ENCODE data around the gene FURIN. TPM values are rescaled to one million over a fixed set of nuclear protein-coding genes. Genes with fewer than 3 reads are reported as not detected.

Gene FURIN

GRCh38 chr15:90931828-90932659 is 63.7 kb downstream of the FURIN start, which contains the start of gene HDDC3:
TSS of gene HDDC3 (minus strand) at chr15:90932549. CDS start at chr15:90932540, 9 bp downstream.
- peak within 1 kb of the TSS; percentile 33 for H2AK5ac ChIP-seq (ENCODE audit: low read depth, low read length)
- no peak within 1 kb of the TSS for H3K14ac ChIP-seq (ENCODE audit: low read length)
- H3K27me3 ChIP-seq (ENCODE audit: control insufficient read depth in 3 of 3, insufficient read depth in 3 of 3, low read depth in 1 of 3, low read length in 3 of 3): peaks cover 0 to 5% (median 4%) of the 10 kb centered on the region in 3 experiments
- WGBS, 2 donors (ENCODE audit: extremely low coverage in 2 of 2, insufficient read length in 2 of 2, insufficient replicate concordance in 1 of 2): no CpG with 5 or more reads among the region's 52 CpGs
- peak within 1 kb of the TSS; percentile 93 for H3K9ac ChIP-seq (ENCODE audit: low read depth, low read length, poor library complexity)
- no peaks in the 10 kb centered on the region for H3K79me1 ChIP-seq (ENCODE audit: low read depth, low read length)
- H3K4me2 ChIP-seq (ENCODE audit: insufficient read depth, low read length, poor library complexity, severe bottlenecking): peak within 1 kb of the TSS; percentile 99
- H2AFZ ChIP-seq (ENCODE audit: low read length): peak within 1 kb of the TSS; percentile 86
- H3K9me3 ChIP-seq (replicated peaks in 1 of 2; ENCODE audit: control insufficient read depth in 2 of 2, insufficient read depth in 1 of 2, low read depth in 1 of 2, low read length in 2 of 2): no peaks in the 10 kb centered on the region
- no peak within 1 kb of the TSS for H3K4ac ChIP-seq (ENCODE audit: low read length)
- DNase-seq (ENCODE audit: low spot score): peak; percentile 86
- H2BK12ac ChIP-seq (ENCODE audit: low read length): no peak within 1 kb of the TSS
- peaks cover 0 to 9% of the 10 kb centered on the region in 2 donors for H3K36me3 ChIP-seq (replicated peaks in 1 of 2; ENCODE audit: control insufficient read depth in 2 of 2, insufficient read depth in 2 of 2, low read length in 2 of 2)
- H3K4me1 ChIP-seq (ENCODE audit: control insufficient read depth in 2 of 2, insufficient read depth in 1 of 2, low read depth in 1 of 2, low read length in 2 of 2): peaks cover 14 to 15% of the 10 kb centered on the region in 2 donors
- peak within 1 kb of the TSS; percentile 14 for H2BK15ac ChIP-seq (ENCODE audit: low read length)
- H3K18ac ChIP-seq (ENCODE audit: low read length): peak within 1 kb of the TSS; percentile 92
- H3K23ac ChIP-seq (ENCODE audit: low read depth, low read length, poor library complexity): peak within 1 kb of the TSS; percentile 60
- peak within 1 kb of the TSS; percentile 68 for H2BK120ac ChIP-seq (ENCODE audit: low read depth, low read length)
- H3K27ac ChIP-seq (replicated peaks; ENCODE audit: low read length): no peak within 1 kb of the TSS
- H3K4me3 ChIP-seq (ENCODE audit: low read length in 2 of 2): peak within 1 kb of the TSS; percentile 61 to 88
- H4K91ac ChIP-seq (ENCODE audit: low read depth, low read length, poor library complexity): no peak within 1 kb of the TSS
- no peak within 1 kb of the TSS for H4K8ac ChIP-seq (ENCODE audit: low read depth, low read length)
- H2BK5ac ChIP-seq (ENCODE audit: low read length): no peak within 1 kb of the TSS

- Histone ChIP-seq H3K14ac (ENCODE audit: low read length) (no peak overlapping the region), H3K4me2 (ENCODE audit: insufficient read depth, low read length, poor library complexity, severe bottlenecking) (no peak overlapping the region), H3K9me3 (replicated peaks in 1 of 2; ENCODE audit: control insufficient read depth in 2 of 2, insufficient read depth in 1 of 2, low read depth in 1 of 2, low read length in 2 of 2) (no peaks in the 10 kb centered on the region), H3K4me1 (ENCODE audit: control insufficient read depth in 2 of 2, insufficient read depth in 1 of 2, low read depth in 1 of 2, low read length in 2 of 2) (peaks cover 14 to 15% of the 10 kb centered on the region in 2 donors), H3K9ac (ENCODE audit: low read depth, low read length, poor library complexity) (no peak overlapping the region), H2BK15ac (ENCODE audit: low read length) (no peak overlapping the region), H4K91ac (ENCODE audit: low read depth, low read length, poor library complexity) (no peak overlapping the region), H3K4ac (ENCODE audit: low read length) (no peak overlapping the region), H3K4me3 (ENCODE audit: low read length in 2 of 2) (peak overlapping the region in 1 of 2 donors; percentile 61), H3K23ac (ENCODE audit: low read depth, low read length, poor library complexity) (no peak overlapping the region), H2AFZ (ENCODE audit: low read length) (peak overlapping the region; percentile 86), H4K8ac (ENCODE audit: low read depth, low read length) (no peak overlapping the region), H3K27me3 (ENCODE audit: control insufficient read depth in 3 of 3, insufficient read depth in 3 of 3, low read depth in 1 of 3, low read length in 3 of 3) (peaks cover 0 to 5% (median 4%) of the 10 kb centered on the region in 3 experiments), H3K18ac (ENCODE audit: low read length) (no peak overlapping the region), H2BK5ac (ENCODE audit: low read length) (no peak overlapping the region), H3K79me1 (ENCODE audit: low read depth, low read length) (no peaks in the 10 kb centered on the region), H2BK12ac (ENCODE audit: low read length) (no peak overlapping the region), H3K36me3 (replicated peaks in 1 of 2; ENCODE audit: control insufficient read depth in 2 of 2, insufficient read depth in 2 of 2, low read length in 2 of 2) (peaks cover 0 to 12% of the 10 kb centered on the region in 2 donors), H2BK120ac (ENCODE audit: low read depth, low read length) (no peak overlapping the region), H2AK5ac (ENCODE audit: low read depth, low read length) (no peak overlapping the region), H3K27ac (replicated peaks; ENCODE audit: low read length) (no peak overlapping the region)
- WGBS, 2 donors (ENCODE audit: extremely low coverage in 2 of 2, insufficient read length in 2 of 2, insufficient replicate concordance in 1 of 2): no CpG with 5 or more reads among the region's 5 CpGs
- no peak for DNase-seq (ENCODE audit: low spot score)
Observed at GRCh38 chr15:90932660-90932991, 64.2 kb downstream of the FURIN start.

Small RNA genes lying within 50 kb of the gene (small RNA-seq; reads per million reads assigned to genes)
- not detected for gene RN7SL363P (ENCODE audit: insufficient read depth)
